NCI-H774 (cell line): ENCODE measurements around the gene GOLGA8J.
"Not testable (repeated sequence)": the region's sequence is repeated elsewhere in the genome, so short reads cannot be mapped to it uniquely, and the experiment has no call there.

Experiments used
- DNase-seq: peaks from one replicate; lab custom pipeline; 2025; lab: John Stamatoyannopoulos, UW

Gene GOLGA8J

GRCh38 chr15:30073915-30074314, 8.8 kb upstream of the GOLGA8J start:
- no peak for DNase-seq

DNA sequence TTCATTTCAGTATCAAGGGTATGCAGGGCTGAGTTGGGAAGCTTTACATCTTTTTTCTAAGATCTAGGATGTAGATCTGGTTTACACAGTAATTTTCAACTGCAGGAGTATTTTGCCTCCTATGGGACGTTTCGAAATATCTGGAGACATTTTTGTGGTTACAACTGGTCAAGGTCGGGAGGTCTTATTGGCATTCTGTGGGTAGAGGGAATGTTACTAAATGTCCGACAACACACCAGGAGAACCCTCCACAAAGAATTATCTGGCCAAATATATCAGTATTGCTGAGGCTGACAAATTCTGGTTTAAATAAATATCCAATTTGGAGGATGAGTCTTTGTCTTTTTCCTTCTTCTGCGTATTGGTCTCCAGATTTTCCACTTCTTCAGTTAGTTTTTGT, 1.9 kb upstream of the GOLGA8J start:
- DNase-seq: not testable (repeated sequence)

GRCh38 chr15:30097827-30098226, 15.1 kb downstream of the GOLGA8J start:
- DNase-seq: not testable (repeated sequence)

- DNase-seq: not testable (repeated sequence)
Observed at GRCh38 chr15:30102890-30103289, 20.1 kb downstream of the GOLGA8J start.

DNA sequence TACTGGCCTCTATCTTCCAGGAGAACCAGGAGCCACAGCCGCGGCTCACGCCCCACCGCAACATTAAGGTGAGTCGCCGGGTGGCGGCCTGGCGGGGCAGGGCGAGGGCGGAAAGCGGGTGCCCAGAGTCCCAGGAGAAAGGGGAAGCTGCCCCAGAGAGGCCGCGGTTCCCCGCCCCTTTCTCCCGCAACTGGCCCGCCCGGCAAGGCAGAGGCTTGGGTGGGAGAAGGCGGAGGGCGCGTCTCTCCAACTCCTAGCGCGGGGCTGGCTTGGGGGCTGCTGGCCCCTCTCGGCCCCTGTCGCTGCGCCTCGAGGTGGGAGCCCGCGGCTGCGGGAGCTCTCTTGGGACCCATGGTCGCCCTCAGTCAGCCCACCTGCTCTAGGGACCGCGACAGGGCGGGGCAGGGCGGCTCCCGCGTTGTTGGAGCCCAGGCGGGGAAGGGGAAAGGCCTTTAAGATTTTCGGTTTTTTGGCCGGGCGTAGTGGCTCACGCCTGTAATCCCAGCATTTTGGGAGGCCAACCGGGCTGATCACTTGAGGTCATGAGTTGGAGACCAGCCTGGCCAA, 21.3 kb downstream of the GOLGA8J start:
- DNase-seq: not testable (repeated sequence)

DNA sequence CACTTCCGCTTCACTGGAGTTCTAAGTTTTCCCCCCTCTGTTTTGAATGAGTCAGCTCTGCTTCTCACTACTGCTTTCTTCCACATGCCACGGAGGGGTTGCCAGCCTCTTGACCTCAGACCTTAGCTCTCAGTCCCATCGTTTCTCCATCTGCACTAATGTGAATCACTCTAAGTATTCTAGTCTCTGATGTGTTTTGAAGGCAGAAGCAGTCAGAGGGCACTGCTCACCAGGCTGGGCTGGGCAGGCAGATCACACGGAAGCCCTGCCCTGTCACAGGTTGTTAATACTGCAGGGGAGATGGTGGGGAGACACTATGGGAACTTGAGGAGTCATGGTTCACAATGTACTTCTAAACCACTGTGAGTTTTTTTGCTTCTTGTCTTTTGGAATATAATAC, 27.8 kb downstream of the GOLGA8J start:
- not testable (repeated sequence) for DNase-seq

GRCh38 chr15:30130066-30130465, 47.3 kb downstream of the GOLGA8J start:
- not testable (repeated sequence) for DNase-seq

DNA sequence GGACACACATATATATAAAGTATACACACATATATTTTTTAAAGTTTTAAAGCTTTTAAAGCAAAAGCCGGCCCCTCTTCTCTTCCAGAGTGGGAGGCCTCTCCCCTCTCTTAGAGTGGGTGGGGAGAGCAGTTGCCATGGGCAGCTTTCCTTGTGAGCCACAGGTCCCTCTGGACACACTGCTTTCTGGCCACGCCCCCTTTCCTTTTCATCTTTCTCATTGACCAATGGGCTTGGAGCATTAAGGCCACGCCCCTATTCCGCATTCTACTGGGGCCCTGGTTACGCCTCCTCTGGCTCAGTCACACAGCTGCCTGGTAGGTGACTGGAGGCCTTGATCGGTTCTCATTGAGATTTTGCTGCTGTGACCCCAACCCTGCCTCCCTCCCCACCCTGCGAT, 52.0 kb downstream of the GOLGA8J start, which contains the start of gene GOLGA8T:
Gene GOLGA8T, plus strand, starts transcription at position 301 of the 400 bp plus-strand sequence. Its CDS starts 98 bp downstream, at position 399.
- DNase-seq: not testable (repeated sequence)
